Smooth muscle cell of the pulmonary artery (primary cell): ENCODE results near the gene BCORL1. TPM values are rescaled to one million over a fixed set of nuclear protein-coding genes. Genes with fewer than 3 reads are reported as not detected.

Experiments
- total RNA-seq: library from RNA; depleted of rRNA; stranded (reverse); fragments of >200 nt; gene quantifications from 2 replicates; pipeline ENCODE4 v1.2.3, GENCODE V29; 2014

The BCORL1 gene
- 5.5 and 6.3 TPM in 2 replicates for total RNA-seq

GRCh38 chrX:129982300-129983251, at the start of gene BCORL1:
Gene BCORL1 (plus strand): TSS chrX:129982635. CDS start chrX:130005232, 22,597 bp downstream.

Other genes starting within 250 kb of the BCORL1 start
- gene XPNPEP2, start 243.7 kb upstream of the BCORL1 start, total RNA-seq: 0.10 and 1.2 TPM in 2 replicates
- gene SASH3, start 202.7 kb upstream of the BCORL1 start, total RNA-seq: not detected in 2 replicates
- 30.3 and 41.4 TPM in 2 replicates for gene ZDHHC9, start 138.7 kb upstream of the BCORL1 start, total RNA-seq
- gene UTP14A, start 76.5 kb upstream of the BCORL1 start, total RNA-seq: 12.7 and 14.8 TPM in 2 replicates
- gene ELF4, start 127.9 kb downstream of the BCORL1 start, total RNA-seq: 13.4 and 15.6 TPM in 2 replicates
- 12.1 and 16.4 TPM in 2 replicates for gene AIFM1, start 183.2 kb downstream of the BCORL1 start, total RNA-seq
- gene RAB33A, start 189.3 kb downstream of the BCORL1 start, total RNA-seq: 5.1 and 9.0 TPM in 2 replicates